Central memory CD8-positive, alpha-beta T cell (primary cell): ENCODE measurements around the gene SLC49A3.

Source experiments
- ATAC-seq: fragments of 150-1000 bp; cut with Tn5 transposase; replicated peaks from 2 replicates; pipeline ENCODE4 v1.10.0; 2022; ENCODE audit warnings: mild to moderate bottlenecking, moderate FRiP score, moderate number of reproducible peaks; ENCODE audit not compliant: poor library complexity, severe bottlenecking; ENCODE audit errors: extremely low read depth
- DNase-seq, 2 donors: peaks; one replicate each; pipeline ENCODE4 v3.0.0; 2021; ENCODE audit warnings: low spot score in 2 of 2
- H3K27ac Mint-ChIP-seq: one replicate; pipeline ENCODE4 v1.8.0; 2022; ENCODE audit warnings: low read depth, mild to moderate bottlenecking, moderate library complexity, mixed read lengths
- H3K27me3 Mint-ChIP-seq: one replicate; pipeline ENCODE4 v1.8.0; 2022; ENCODE audit warnings: mixed read lengths
- H3K36me3 Mint-ChIP-seq: one replicate; pipeline ENCODE4 v1.8.0; 2022; ENCODE audit warnings: mild to moderate bottlenecking, moderate library complexity, mixed read lengths; ENCODE audit not compliant: insufficient read depth
- H3K4me1 Mint-ChIP-seq: one replicate; pipeline ENCODE4 v1.8.0; 2022; ENCODE audit warnings: mixed read lengths
- H3K4me3 Mint-ChIP-seq: one replicate; pipeline ENCODE4 v1.8.0; 2022; ENCODE audit warnings: mild to moderate bottlenecking, moderate library complexity, mixed read lengths
- H3K9me3 Mint-ChIP-seq: one replicate; pipeline ENCODE4 v1.8.0; 2022; ENCODE audit warnings: mixed read lengths

SLC49A3 gene

GRCh38 chr4:663046-663437, 25.9 kb downstream of the SLC49A3 start:
- no peak for ATAC-seq
- H3K9me3 Mint-ChIP-seq: no peaks in the 10 kb centered on the region
- peak overlapping the region; percentile 57 for H3K27ac Mint-ChIP-seq
- peaks cover 2% of the 10 kb centered on the region for H3K36me3 Mint-ChIP-seq
- peaks cover 5% of the 10 kb centered on the region for H3K4me1 Mint-ChIP-seq
- peak overlapping the region; percentile 80 for H3K4me3 Mint-ChIP-seq
- H3K27me3 Mint-ChIP-seq: no peaks in the 10 kb centered on the region
- no peak for DNase-seq

DNA sequence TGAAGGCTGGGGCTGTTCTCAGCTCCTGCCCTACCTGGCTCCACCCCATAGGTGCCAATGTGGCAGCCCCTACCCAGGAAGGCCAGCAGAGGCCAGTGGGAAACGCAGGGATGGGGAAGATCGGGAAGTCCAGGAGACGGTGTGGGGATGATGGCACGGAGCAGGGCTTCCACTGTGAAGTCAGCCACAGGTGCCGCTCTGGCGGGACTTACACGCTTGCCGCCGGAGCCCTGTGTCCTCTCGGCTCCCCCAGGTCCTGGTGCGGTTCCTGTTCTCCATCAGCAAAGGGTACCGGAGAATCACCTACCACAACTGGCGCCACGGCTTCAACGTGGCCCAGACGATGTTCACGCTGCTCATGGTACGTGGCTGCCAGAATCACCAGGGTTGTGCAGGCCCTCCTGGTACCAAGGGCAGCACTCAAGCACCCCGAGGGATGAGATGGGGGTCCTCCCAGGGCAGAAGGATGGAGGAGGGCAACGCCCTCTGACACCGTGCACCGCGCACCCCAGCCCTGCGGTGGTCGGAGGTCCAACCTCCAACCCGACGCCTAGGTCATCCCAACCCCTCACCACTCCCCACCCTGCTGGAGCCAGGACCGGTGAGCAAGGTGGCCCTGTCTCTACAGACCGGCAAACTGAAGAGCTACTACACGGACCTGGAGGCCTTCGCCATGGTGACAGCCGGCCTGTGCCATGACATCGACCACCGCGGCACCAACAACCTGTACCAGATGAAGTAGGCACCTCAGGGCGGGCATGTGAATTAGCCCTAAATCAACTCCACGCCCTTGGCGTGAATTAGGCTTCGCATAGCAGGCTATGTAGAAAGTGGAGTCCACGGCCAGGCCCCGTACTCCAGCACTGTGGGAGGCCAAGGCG, 26.8 kb downstream of the SLC49A3 start:
- H3K9me3 Mint-ChIP-seq: no peaks in the 10 kb centered on the region
- H3K27me3 Mint-ChIP-seq: no peaks in the 10 kb centered on the region
- H3K36me3 Mint-ChIP-seq: peaks cover 2% of the 10 kb centered on the region
- DNase-seq: no peak
- no peak for ATAC-seq
- peak overlapping the region; percentile 80 for H3K4me3 Mint-ChIP-seq
- H3K27ac Mint-ChIP-seq: peak overlapping the region; percentile 57
- H3K4me1 Mint-ChIP-seq: peaks cover 5% of the 10 kb centered on the region

DNA sequence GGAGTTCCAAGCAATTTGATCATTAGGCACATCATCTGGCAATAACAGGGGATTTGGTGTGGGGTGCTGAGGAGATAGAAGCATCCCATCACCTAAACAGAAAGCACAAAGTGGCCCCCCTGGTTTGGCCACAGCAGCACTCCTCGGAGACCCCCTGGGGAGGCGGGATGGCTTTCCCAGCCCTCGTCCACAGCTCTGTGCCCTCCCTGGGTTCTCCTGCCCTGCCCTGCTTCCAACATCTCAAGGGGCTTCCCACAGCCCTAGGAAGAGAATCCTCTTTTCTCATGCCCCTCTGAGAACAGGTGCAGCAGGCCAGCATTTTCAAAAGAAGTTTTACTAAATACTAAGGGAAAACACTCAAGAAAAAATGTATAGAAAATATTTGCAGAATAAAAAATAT, 27.7 kb downstream of the SLC49A3 start:
- DNase-seq (no peak), ATAC-seq (no peak)
- H3K9me3 Mint-ChIP-seq: no peaks in the 10 kb centered on the region
- H3K4me3 Mint-ChIP-seq: no peak overlapping the region
- H3K36me3 Mint-ChIP-seq: peaks cover 2% of the 10 kb centered on the region
- H3K27me3 Mint-ChIP-seq: no peaks in the 10 kb centered on the region
- H3K27ac Mint-ChIP-seq: no peak overlapping the region
- H3K4me1 Mint-ChIP-seq: peaks cover 5% of the 10 kb centered on the region

DNA sequence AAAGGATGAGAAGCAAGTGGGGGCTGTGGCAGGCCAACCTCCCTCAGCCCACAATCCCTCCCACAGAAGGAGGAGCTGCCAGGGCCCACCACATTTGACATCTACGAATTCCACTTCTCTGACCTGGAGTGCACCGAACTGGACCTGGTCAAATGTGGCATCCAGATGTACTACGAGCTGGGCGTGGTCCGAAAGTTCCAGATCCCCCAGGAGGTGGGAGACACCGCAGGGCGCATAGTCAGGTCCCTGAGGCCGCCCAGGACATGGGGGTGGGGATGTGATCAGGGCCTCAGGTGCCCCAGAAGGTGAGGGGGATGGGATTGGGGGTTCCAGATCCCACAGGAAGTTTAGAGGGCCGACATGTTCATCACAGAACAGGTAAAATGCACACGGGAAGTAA, 28.6 kb downstream of the SLC49A3 start:
- H3K4me3 Mint-ChIP-seq: no peak overlapping the region
- no peak overlapping the region for H3K27ac Mint-ChIP-seq
- H3K9me3 Mint-ChIP-seq: no peaks in the 10 kb centered on the region
- peaks cover 2% of the 10 kb centered on the region for H3K4me1 Mint-ChIP-seq
- ATAC-seq: no peak
- peaks cover 2% of the 10 kb centered on the region for H3K36me3 Mint-ChIP-seq
- DNase-seq: no peak
- H3K27me3 Mint-ChIP-seq: no peaks in the 10 kb centered on the region

GRCh38 chr4:659851-660250, 29.1 kb downstream of the SLC49A3 start:
- Mint-ChIP-seq H3K4me1 (no peaks in the 10 kb centered on the region), H3K36me3 (peaks cover 2% of the 10 kb centered on the region), H3K4me3 (no peak overlapping the region), H3K27me3 (no peaks in the 10 kb centered on the region), H3K9me3 (no peaks in the 10 kb centered on the region), H3K27ac (no peak overlapping the region)
- DNase-seq (no peak), ATAC-seq (no peak)

GRCh38 chr4:658681-659667, 30.0 kb downstream of the SLC49A3 start:
- no peak overlapping the region for H3K27ac Mint-ChIP-seq
- no peak for DNase-seq

DNA sequence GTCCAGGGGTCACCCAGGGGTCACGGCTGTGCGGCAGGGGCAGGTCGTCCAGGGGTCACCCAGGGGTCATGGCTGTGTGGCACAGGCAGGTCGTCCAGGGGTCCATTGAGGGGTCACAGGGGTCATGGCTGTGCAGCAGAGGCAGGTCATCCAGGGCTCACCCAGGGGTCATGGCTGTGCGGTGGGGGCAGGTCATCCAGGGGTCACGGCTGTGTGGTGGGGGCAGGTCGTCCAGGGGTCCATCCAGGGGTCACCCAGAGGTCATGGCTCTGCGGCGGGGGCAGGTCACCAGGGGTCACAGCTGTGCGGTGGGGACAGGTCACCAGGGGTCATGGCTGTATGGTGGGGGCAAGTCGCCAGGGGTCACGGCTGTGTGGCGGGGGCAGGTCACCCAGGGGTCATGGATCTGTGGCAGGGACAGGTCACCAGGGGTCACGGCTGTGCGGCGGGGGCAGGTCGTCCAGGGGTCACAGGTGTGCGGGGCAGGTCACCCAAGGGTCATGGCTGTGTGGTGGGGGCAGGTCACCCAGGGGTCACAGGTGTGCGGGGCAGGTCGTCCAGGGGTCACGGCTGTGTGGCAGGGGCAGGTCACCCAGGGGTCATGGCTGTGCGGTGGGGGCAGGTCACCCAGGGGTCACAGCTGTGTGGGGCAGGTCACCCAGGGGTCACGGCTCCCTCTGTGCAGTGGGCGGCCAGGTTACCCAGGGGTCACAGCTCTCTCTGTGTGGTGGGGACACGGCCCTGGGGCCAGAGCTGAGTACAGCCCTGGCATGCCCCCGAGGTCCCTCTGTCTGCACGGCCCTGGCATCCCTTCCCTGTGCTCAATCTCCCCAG, 30.9 kb downstream of the SLC49A3 start:
- ATAC-seq (no peak), DNase-seq (no peak)
- H3K36me3 Mint-ChIP-seq: peaks cover under 1% of the 10 kb centered on the region
- H3K4me1 Mint-ChIP-seq: no peaks in the 10 kb centered on the region
- no peak overlapping the region for H3K27ac Mint-ChIP-seq
- no peaks in the 10 kb centered on the region for H3K9me3 Mint-ChIP-seq
- H3K4me3 Mint-ChIP-seq: no peak overlapping the region
- no peaks in the 10 kb centered on the region for H3K27me3 Mint-ChIP-seq

More at GRCh38 chr4:658681-659667, 30.0 kb downstream of the SLC49A3 start:
- no peaks in the 10 kb centered on the region for H3K27me3 Mint-ChIP-seq
- peaks cover 2% of the 10 kb centered on the region for H3K36me3 Mint-ChIP-seq
- no peak for ATAC-seq
- H3K4me3 Mint-ChIP-seq: no peak overlapping the region
- no peaks in the 10 kb centered on the region for H3K9me3 Mint-ChIP-seq
- no peaks in the 10 kb centered on the region for H3K4me1 Mint-ChIP-seq

DNA sequence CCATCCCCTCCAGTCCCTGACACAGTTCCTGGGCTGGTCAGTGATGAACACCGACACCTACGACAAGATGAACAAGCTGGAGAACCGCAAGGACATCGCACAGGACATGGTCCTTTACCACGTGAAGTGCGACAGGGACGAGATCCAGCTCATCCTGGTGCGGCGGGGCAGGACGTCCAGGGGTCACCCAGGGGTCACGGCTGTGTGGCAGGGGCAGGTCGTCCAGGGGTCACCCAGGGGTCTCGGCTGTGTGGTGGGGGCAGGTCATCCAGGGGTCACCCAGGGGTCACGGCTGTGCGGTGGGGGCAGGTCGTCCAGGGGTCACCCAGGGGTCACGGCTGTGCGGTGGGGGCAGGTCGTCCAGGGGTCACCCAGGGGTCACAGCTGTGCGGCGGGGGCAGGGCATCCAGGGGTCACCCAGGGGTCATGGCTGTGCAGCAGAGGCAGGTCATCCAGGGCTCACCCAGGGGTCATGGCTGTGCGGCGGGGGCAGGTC, 31.6 kb downstream of the SLC49A3 start:
- H3K4me1 Mint-ChIP-seq: no peaks in the 10 kb centered on the region
- H3K27me3 Mint-ChIP-seq: no peaks in the 10 kb centered on the region
- ATAC-seq (no peak), DNase-seq (no peak)
- H3K36me3 Mint-ChIP-seq: no peaks in the 10 kb centered on the region
- H3K9me3 Mint-ChIP-seq: no peaks in the 10 kb centered on the region
- H3K4me3 Mint-ChIP-seq: no peak overlapping the region
- H3K27ac Mint-ChIP-seq: no peak overlapping the region

- Mint-ChIP-seq H3K36me3 (no peaks in the 10 kb centered on the region), H3K9me3 (no peaks in the 10 kb centered on the region), H3K27ac (no peak overlapping the region), H3K4me3 (no peak overlapping the region), H3K27me3 (no peaks in the 10 kb centered on the region), H3K4me1 (no peaks in the 10 kb centered on the region)
- DNase-seq: no peak
- no peak for ATAC-seq
Measured at GRCh38 chr4:656436-657337, 32.3 kb downstream of the SLC49A3 start.

GRCh38 chr4:655464-656151, 33.3 kb downstream of the SLC49A3 start:
- Mint-ChIP-seq H3K36me3 (no peaks in the 10 kb centered on the region), H3K4me3 (no peak overlapping the region), H3K4me1 (no peaks in the 10 kb centered on the region), H3K27ac (no peak overlapping the region), H3K9me3 (no peaks in the 10 kb centered on the region), H3K27me3 (no peaks in the 10 kb centered on the region)
- ATAC-seq: no peak
- DNase-seq: no peak

DNA sequence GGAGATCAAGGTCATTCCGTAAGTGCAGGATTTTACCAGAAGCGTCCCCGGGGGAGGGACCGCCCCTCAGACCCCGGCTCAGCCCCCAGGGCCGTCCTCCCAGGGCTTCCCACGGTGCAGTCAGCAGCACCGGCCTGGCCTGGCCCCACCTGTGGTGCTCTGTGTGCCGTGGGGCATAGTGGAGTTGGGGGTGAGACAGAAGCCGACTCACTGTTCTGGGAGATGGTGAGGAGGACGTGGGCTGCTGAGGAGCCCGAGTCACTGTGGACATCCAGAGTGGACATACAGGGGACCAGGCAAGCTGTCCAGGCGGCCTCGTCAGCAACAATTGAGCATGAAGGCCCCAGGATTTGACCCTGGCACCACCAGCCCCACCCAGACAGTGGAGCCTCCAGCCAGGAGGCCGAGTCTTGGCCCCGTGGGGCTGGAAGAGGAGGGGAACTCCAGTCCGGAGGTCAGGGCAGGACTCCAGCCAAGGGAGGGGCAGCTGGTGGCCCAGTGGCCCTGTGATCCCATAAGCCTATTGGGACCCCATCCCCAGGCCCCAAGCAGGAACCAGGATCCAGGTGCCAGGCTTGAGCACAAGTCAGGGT, 34.0 kb downstream of the SLC49A3 start:
- H3K9me3 Mint-ChIP-seq: no peaks in the 10 kb centered on the region
- no peaks in the 10 kb centered on the region for H3K27me3 Mint-ChIP-seq
- ATAC-seq (no peak), DNase-seq (no peak)
- no peak overlapping the region for H3K4me3 Mint-ChIP-seq
- H3K4me1 Mint-ChIP-seq: no peaks in the 10 kb centered on the region
- H3K36me3 Mint-ChIP-seq: no peaks in the 10 kb centered on the region
- no peak overlapping the region for H3K27ac Mint-ChIP-seq
